Measurements from ENCODE around the gene ZC3H12A.

- TF ChIP-seq EZH2phosphoT487 (IDR thresholded peaks at IDR 0.05; ENCODE audit: low read depth), result no peak
- TF ChIP-seq, protein P1, sequence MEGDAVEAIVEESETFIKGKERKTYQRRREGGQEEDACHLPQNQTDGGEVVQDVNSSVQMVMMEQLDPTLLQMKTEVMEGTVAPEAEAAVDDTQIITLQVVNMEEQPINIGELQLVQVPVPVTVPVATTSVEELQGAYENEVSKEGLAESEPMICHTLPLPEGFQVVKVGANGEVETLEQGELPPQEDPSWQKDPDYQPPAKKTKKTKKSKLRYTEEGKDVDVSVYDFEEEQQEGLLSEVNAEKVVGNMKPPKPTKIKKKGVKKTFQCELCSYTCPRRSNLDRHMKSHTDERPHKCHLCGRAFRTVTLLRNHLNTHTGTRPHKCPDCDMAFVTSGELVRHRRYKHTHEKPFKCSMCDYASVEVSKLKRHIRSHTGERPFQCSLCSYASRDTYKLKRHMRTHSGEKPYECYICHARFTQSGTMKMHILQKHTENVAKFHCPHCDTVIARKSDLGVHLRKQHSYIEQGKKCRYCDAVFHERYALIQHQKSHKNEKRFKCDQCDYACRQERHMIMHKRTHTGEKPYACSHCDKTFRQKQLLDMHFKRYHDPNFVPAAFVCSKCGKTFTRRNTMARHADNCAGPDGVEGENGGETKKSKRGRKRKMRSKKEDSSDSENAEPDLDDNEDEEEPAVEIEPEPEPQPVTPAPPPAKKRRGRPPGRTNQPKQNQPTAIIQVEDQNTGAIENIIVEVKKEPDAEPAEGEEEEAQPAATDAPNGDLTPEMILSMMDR (IDR thresholded peaks at IDR 0.05; ENCODE audit: low read depth, low read length), result no peak
These were observed 18.9 kb upstream of the ZC3H12A start for GRCh38 chr1:37455516-37455915.
